ENCODE results near the gene COQ8B. TPM values are rescaled to one million over a fixed set of nuclear protein-coding genes. Genes with fewer than 3 reads are reported as not detected.

The COQ8B gene
- total RNA-seq, 1 experiment from 2014 or later, result 62.9 TPM

- Mint-ChIP-seq H3K9me3 (no peaks in the 10 kb centered on the region), H3K4me3 (peak overlapping the region; percentile 98), H3K27me3 (ENCODE audit: low read depth) (no peaks in the 10 kb centered on the region), H3K4me1 (peaks cover 24% of the 10 kb centered on the region), H3K36me3 (peaks cover 25% of the 10 kb centered on the region), H3K27ac (peak overlapping the region; percentile 99)
- TF ChIP-seq ZNF671 (CRISPR knock-in tag; IDR thresholded peaks at IDR 0.05) (no peak), TEAD1 (CRISPR knock-in tag; IDR thresholded peaks at IDR 0.05) (peak; percentile 7; the same call in 1 of the 2 replicates), ZNF532 (CRISPR knock-in tag; IDR thresholded peaks at IDR 0.05; ENCODE audit: borderline replicate concordance) (no peak), GABPB1 (CRISPR knock-in tag; IDR thresholded peaks at IDR 0.05) (0 out of 2 replicates have a peak, but pooled peaks have one; percentile 20), IRF2 (CRISPR knock-in tag; IDR thresholded peaks at IDR 0.05; ENCODE audit: borderline replicate concordance, low read depth) (no peak), SP1 (CRISPR knock-in tag; conservative IDR thresholded peaks at IDR 0.05) (peak; percentile 33; the same call in 1 of the 2 replicates), ZNF232 (CRISPR knock-in tag; IDR thresholded peaks at IDR 0.05) (no peak), PRRX2 (CRISPR knock-in tag; IDR thresholded peaks at IDR 0.05) (no peak), NR3C1 (CRISPR knock-in tag; conservative IDR thresholded peaks at IDR 0.05; ENCODE audit: low read depth) (no peak), NFYB (CRISPR knock-in tag; conservative IDR thresholded peaks at IDR 0.05; ENCODE audit: low read depth) (peak; percentile 80), NFATC4 (CRISPR knock-in tag; IDR thresholded peaks at IDR 0.05) (no peak), MXD4 (CRISPR knock-in tag; IDR thresholded peaks at IDR 0.05; ENCODE audit: borderline replicate concordance) (no peak)
- POLR2A ChIA-PET, result interaction anchor here (0.8 kb wide), 1 partner anchor 63 kb away, joined by 3 read pairs; no protein-coding TSS in a partner anchor
- peak; percentile 96 for DNase-seq (ENCODE audit: low spot score)
- CTCF ChIA-PET, result interaction anchor here (1.8 to 2.4 kb wide), 2 partner anchors 12 to 92 kb away, joined by 11 to 14 read pairs; no protein-coding TSS in a partner anchor
- peak; percentile 76 for ATAC-seq
These were observed 2.0 kb downstream of the COQ8B start for GRCh38 chr19:40714441-40715299.

- CTCF ChIA-PET, result interaction anchor here (1.8 to 2.4 kb wide), 2 partner anchors 11 to 93 kb away, joined by 11 to 14 read pairs; no protein-coding TSS in a partner anchor
- no peak for DNase-seq (ENCODE audit: low spot score)
- no peak for ATAC-seq
- peak overlapping the region; percentile 98 for H3K4me3 Mint-ChIP-seq
- TF ChIP-seq HMGXB4 (CRISPR knock-in tag; IDR thresholded peaks at IDR 0.05) (no peak), CREB1 (CRISPR knock-in tag; IDR thresholded peaks at IDR 0.05) (no peak), MYBL2 (CRISPR knock-in tag; IDR thresholded peaks at IDR 0.05) (no peak), ATF3 (CRISPR knock-in tag; conservative IDR thresholded peaks at IDR 0.05) (no peak), EMX1 (CRISPR knock-in tag; IDR thresholded peaks at IDR 0.05) (no peak), SMAD3 (CRISPR knock-in tag; IDR thresholded peaks at IDR 0.05; ENCODE audit: borderline replicate concordance) (no peak), JUN (CRISPR knock-in tag; IDR thresholded peaks at IDR 0.05) (no peak), E2F5 (CRISPR knock-in tag; IDR thresholded peaks at IDR 0.05) (no peak), CREM (CRISPR knock-in tag; IDR thresholded peaks at IDR 0.05) (no peak), CTCF (IDR thresholded peaks at IDR 0.05) (no peak), ZNF263 (CRISPR knock-in tag; IDR thresholded peaks at IDR 0.05; ENCODE audit: low read depth) (no peak), ZNF232 (CRISPR knock-in tag; IDR thresholded peaks at IDR 0.05) (no peak), ZNF416 (CRISPR knock-in tag; IDR thresholded peaks at IDR 0.05) (no peak), IRF1 (CRISPR knock-in tag; IDR thresholded peaks at IDR 0.05) (no peak)
- POLR2A ChIA-PET, result interaction anchor here (0.8 kb wide), 1 partner anchor 63 kb away, joined by 3 read pairs; no protein-coding TSS in a partner anchor
- H3K9me3 Mint-ChIP-seq, result no peaks in the 10 kb centered on the region
- peaks cover 30% of the 10 kb centered on the region for H3K36me3 Mint-ChIP-seq
- H3K4me1 Mint-ChIP-seq, result peaks cover 20% of the 10 kb centered on the region
- H3K27me3 Mint-ChIP-seq (ENCODE audit: low read depth), result no peaks in the 10 kb centered on the region
- peak overlapping the region; percentile 95 for H3K27ac Mint-ChIP-seq
These were observed 2.7 kb downstream of the COQ8B start for GRCh38 chr19:40713939-40714338.

Data from WTC11 (cell line).